NK-92 treated with Interleukin-12 subunit alpha and Interleukin-12 subunit beta, amount 100 ng/mL, for 24 hours (cell line): ENCODE measurements around the gene JCAD.
A peak's percentile ranks its signal among the peaks of the same experiment; 100 is the strongest.
"Not testable (repeated sequence)": the region's sequence is repeated elsewhere in the genome, so short reads cannot be mapped to it uniquely, and the experiment has no call there.

Experiments
- DNase-seq: peaks from one replicate; lab custom pipeline; 2025; lab: John Stamatoyannopoulos, UW

JCAD gene

DNA sequence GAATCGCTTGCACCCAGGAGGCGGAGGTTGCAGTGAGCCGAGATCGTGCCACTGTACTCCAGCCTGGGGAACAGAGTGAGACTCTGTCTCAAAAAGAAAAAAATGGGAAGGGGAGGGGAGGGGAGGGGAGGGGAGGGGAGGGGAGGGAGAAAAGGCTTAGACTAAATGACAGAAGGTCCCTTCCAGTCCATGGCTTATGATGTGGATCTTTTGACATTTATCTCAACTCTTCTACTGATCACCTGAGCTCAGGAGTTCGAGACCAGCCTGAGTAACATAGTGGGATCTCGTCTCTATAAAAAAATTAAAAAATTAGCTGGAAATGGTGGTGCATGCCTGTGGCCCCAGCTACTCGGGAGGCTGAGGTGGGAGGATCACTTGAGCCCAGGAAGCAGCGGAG lies 34.0 kb downstream of the JCAD start:
- not testable (repeated sequence) for DNase-seq

- no peak for DNase-seq
These were observed 36.8 kb downstream of the JCAD start for GRCh38 chr10:30022590-30022989.

DNA sequence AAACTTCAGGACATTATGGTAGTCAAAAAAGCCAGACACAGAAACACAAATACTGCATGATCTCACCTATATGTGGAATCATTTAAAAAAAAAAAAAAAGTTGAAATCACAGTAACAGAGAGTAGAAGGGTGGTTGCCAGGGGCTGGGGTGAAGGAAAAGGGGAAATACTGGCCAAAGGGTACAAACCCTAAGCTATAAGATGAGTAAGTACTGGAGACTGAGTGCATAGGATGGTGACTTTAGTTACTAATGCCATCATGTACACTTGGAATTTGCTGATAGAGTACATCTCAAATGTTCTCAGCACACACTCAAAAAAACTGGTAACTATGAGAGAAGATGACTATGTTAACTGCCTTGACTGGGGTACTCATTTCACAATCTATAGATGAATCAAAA lies 39.9 kb downstream of the JCAD start:
- DNase-seq: no peak

DNA sequence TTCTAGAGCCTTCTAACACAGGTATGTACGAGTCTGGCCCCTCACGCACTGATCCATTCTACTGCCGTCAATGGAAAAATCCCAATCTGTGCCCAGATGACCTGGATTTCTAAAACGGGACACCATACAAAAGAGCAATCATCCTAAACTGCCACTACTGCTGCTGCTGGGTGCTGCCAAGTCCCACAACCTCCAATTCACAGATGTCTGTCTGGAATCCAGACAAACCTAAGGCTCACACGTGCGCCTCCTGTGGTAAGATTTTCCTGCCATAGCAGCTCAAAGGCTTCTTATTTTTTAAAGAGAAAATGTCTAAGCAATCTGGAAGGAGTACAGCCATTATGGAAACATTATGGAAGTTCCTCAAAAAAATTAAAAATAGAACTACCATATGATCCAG lies 40.9 kb downstream of the JCAD start:
- DNase-seq: no peak

- DNase-seq: no peak
These were observed 41.4 kb downstream of the JCAD start for GRCh38 chr10:30017966-30018365.

DNA sequence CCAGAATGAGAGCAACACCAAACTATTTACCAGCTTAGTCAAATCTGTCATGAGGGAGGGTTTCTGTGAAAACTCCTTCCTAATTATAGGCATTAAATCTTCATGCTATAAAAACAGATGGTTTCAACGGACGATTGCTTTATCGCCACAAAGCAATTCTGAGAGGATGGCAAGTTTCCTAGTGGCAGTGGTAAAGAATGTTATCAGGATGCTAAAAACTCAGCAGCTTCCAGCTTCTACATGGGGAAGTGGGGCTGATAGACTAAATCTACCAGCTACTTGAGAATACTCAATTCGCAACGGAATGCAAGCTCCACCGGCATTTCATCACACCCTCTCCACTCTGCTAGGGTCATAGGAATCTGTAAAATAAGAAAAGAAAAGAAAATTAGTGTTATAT lies 41.8 kb downstream of the JCAD start:
- no peak for DNase-seq

DNA sequence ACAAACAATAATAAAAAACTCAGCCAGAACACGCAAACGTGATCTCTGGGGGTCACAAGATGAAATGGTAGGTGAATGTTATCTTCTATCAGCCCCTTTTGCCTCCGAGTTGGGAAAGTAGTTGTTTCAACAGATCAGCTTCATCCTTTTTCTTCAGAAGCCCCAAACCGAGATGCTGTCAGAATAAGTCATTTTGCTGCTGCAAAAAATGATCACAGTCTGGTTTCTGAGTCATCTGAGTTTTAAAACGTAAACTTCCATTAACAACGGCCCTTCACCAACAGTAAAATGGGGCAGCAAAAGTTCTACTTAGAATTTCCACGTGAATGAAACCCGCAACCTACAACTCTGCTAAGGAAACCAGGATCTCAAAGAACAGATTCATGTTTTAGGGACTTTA lies 44.9 kb downstream of the JCAD start:
- no peak for DNase-seq

GRCh38 chr10:30013757-30014156 lies 45.6 kb downstream of the JCAD start:
- DNase-seq: no peak

DNA sequence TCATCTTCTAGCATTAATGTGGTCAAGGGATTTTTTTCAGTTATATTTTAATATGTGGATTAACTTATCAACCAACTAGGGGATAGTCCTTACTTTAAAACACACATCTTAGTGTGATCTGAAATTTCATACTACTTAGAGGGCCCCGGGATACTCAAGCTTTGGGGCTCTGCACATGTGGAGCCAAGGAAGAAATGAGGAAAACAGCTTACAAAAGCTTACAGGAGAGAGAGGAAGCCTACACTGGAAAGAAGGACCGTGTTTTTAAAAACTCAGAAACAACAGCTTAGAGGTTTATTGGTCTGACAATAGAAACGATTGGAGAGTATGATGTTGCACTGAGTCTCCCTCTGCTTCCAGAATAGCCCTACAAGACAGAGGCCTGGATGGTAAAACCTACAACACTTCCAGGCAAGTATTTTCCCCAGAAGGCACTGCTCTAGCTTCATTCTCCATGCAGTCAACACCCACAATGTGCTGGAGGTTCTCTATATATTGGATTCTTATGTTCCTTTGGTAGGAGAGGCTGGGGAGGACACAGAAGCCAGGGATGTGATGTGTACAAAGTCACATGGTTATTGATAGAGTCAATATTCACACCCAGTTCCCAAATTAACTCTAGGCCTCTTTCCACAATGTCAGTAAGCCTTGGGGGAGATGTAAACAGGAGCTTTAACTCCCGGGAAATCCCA lies 47.3 kb downstream of the JCAD start:
- DNase-seq: no peak

- DNase-seq: no peak
These were observed 48.0 kb downstream of the JCAD start for GRCh38 chr10:30011396-30011795.

GRCh38 chr10:30007406-30007805 lies 52.0 kb downstream of the JCAD start:
- no peak for DNase-seq

DNA sequence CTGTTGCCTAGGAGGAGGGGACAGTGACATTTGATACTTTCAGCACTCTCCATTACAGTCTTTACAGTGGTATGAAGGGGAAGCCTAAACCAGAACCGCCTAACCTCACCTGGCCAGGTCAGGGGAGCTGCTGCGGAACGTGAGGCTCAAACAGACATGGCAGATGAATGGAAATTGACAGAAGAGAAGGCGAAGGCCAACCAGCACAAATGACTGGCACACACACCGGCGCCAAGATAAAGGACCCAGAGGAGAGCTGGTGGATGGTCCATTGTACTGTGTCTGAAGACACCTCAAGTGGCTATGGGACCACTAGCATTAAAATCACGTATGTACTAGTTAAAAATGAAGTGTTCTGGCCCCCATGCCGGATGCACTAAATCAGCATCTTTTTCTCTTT lies 53.0 kb downstream of the JCAD start:
- no peak for DNase-seq

DNA sequence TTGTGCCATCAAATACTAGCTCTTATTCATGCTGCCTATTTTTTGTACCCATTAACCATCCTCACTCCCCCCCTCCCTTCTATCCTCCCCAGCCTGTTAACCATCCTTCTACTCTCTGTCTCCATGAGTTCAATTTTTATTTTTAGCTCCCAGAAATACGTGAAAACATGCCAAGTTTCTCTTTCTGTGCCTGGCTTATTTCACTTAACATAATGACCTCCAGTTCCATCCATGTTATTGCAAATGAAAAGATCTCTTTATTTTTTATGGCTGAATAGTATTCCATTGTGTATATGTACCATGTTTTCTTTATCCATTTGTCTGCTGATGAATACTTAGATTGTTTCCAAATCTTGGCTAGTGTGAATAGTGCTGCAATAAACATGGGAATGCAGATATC lies 54.3 kb downstream of the JCAD start:
- not testable (repeated sequence) for DNase-seq

DNA sequence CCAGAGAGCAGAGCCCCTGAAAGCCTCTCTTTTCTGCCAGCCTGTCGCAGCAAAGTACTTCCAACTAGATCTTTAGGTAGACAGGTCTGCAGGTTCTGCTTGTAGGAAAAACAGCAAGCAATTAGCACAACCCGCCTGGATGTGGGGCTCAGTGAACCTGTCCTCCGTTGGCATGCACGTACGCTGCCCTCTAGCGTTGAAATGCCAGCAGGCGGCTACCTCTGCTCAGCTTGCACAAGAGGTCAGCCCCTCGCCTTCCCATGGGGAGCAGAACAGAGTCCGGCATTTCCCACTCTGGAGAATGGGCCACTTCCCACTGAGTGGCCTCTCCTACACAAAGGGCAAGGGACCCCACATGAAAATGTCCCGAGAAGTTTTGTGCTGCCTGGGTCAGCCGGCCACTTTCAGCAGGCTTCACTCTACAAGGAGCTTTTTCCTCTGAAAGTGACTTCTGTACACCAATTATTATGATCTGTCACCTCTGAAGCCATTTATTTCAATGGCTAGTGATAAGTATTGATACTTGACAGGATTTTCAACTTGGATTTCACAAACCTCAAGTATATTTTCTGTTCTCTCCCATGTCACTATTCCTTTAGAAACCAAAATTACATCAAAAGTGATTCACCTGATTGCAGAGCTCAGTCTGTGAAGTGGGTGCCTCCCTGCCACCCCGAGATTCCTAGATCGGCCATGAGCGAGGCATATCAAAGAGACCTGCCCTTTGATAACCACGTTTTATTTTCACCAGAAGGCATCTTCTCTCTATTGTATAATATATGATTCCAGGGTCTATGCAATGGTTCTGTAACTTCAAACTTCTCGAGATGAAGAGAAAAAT lies 56.7 kb downstream of the JCAD start:
- DNase-seq: peak; percentile 24

- DNase-seq: no peak
These were observed 58.4 kb downstream of the JCAD start for GRCh38 chr10:30000802-30001571.

GRCh38 chr10:29998142-29998808 lies 61.1 kb downstream of the JCAD start:
- peak; percentile 11 for DNase-seq

- no peak for DNase-seq
These were observed 64.6 kb downstream of the JCAD start for GRCh38 chr10:29994811-29995210.

GRCh38 chr10:29993319-29993915 lies 66.0 kb downstream of the JCAD start:
- DNase-seq: no peak

- no peak for DNase-seq
These were observed 66.5 kb downstream of the JCAD start for GRCh38 chr10:29992914-29993313.

GRCh38 chr10:29991382-29991781 lies 68.0 kb downstream of the JCAD start:
- DNase-seq: no peak

GRCh38 chr10:29987471-29987870 lies 71.9 kb downstream of the JCAD start:
- DNase-seq: no peak
